SU-DHL-6 (cell line): ENCODE results near the gene CPT1C.

ENCODE experiments used
- H2AFZ ChIP-seq: fragments of 200-600 bp; sonication (generic); 2 replicates; pipeline ENCODE4 v1.6.1; 2014; ENCODE audit warnings: low read depth, mild to moderate bottlenecking, moderate library complexity, mixed read lengths, antibody characterized with exemption, low read length; ENCODE audit not compliant: severe bottlenecking
- H3F3A ChIP-seq: fragments of 200-600 bp; shearing (Covaris generic); 2 replicates; pipeline ENCODE4 v1.6.0; 2016; ENCODE audit warnings: antibody characterized with exemption, mild to moderate bottlenecking; ENCODE audit not compliant: insufficient read depth
- H3K27ac ChIP-seq: fragments of 200-600 bp; sonication (generic); 2 replicates; pipeline ENCODE4 v1.5.1; 2016; ENCODE audit warnings: low read depth, mild to moderate bottlenecking, low read length, moderate library complexity, mixed read lengths
- H3K27me3 ChIP-seq: fragments of 200-600 bp; sonication (generic), shearing (Covaris generic); 2 replicates; pipeline ENCODE4 v1.6.0; 2014; ENCODE audit warnings: mild to moderate bottlenecking, low read length
- H3K36me3 ChIP-seq: fragments of 200-600 bp; sonication (generic); 2 replicates; pipeline ENCODE4 v1.6.1; 2014; ENCODE audit warnings: mild to moderate bottlenecking, low read length, mixed read lengths
- H3K4me2 ChIP-seq: fragments of 300-600, 200-600 bp; shearing (Covaris generic), sonication (generic); 2 replicates; pipeline ENCODE4 v1.6.0; 2014; ENCODE audit warnings: low read length, low read depth, mild to moderate bottlenecking; ENCODE audit not compliant: poor library complexity, severe bottlenecking
- H3K4me3 ChIP-seq: fragments of 200-600 bp; sonication (generic); 2 replicates; pipeline ENCODE4 v1.5.1; 2014; ENCODE audit warnings: antibody characterized with exemption, low read length, mild to moderate bottlenecking, mixed read lengths; ENCODE audit not compliant: insufficient read depth, poor library complexity, severe bottlenecking
- H3K79me2 ChIP-seq: fragments of 200-600 bp; sonication (generic); 2 replicates; pipeline ENCODE4 v1.6.1; 2014; ENCODE audit warnings: mild to moderate bottlenecking, low read length, moderate library complexity; ENCODE audit not compliant: insufficient read depth
- H3K9ac ChIP-seq: fragments of 200-600 bp; sonication (generic); 2 replicates; pipeline ENCODE4 v1.7.0; 2014; ENCODE audit warnings: mild to moderate bottlenecking, low read length
- H3K9me2 ChIP-seq: fragments of 200-600 bp; sonication (generic); replicated peaks from 2 replicates; pipeline ENCODE4 v1.6.1; 2014; ENCODE audit warnings: low read length; ENCODE audit not compliant: insufficient read depth
- H3K9me3 ChIP-seq: fragments of 200-600 bp; sonication (generic); 2 replicates; pipeline ENCODE4 v1.6.1; 2014; ENCODE audit warnings: low read length, mixed read lengths; ENCODE audit not compliant: insufficient read depth
- H4K20me1 ChIP-seq: fragments of 200-600 bp; sonication (generic); 2 replicates; pipeline ENCODE4 v1.6.1; 2014; ENCODE audit warnings: low read depth, mild to moderate bottlenecking, antibody characterized with exemption, low read length, moderate library complexity, mixed read lengths
- CTCF ChIP-seq: fragments of 200-600 bp; sonication (generic); IDR thresholded peaks from one replicate; pipeline ENCODE4 v1.5.1; 2017; ENCODE audit warnings: antibody characterized with exemption, mild to moderate bottlenecking, low read length, moderate library complexity; ENCODE audit not compliant: insufficient read depth, poor library complexity, severe bottlenecking
- EZH2phosphoT487 ChIP-seq: fragments of 200-600 bp; sonication (generic), shearing (Covaris generic); conservative IDR thresholded peaks from 2 replicates; pipeline ENCODE4 v1.6.1; 2018; ENCODE audit warnings: mild to moderate bottlenecking, antibody characterized with exemption, low read length, moderate library complexity, mixed read lengths

Gene CPT1C

GRCh38 chr19:49749771-49750170 is 58.9 kb downstream of the CPT1C start:
- Histone ChIP-seq H3K27ac (no peak overlapping the region), H2AFZ (no peak overlapping the region), H3K79me2 (no peaks in the 10 kb centered on the region), H3K9me2 (no peaks in the 10 kb centered on the region), H3K9ac (no peak overlapping the region), H4K20me1 (no peaks in the 10 kb centered on the region), H3K9me3 (peaks cover 7% of the 10 kb centered on the region; the same call in 1 of the 2 replicates), H3K4me3 (no peak overlapping the region), H3K36me3 (no peaks in the 10 kb centered on the region), H3F3A (no peaks in the 10 kb centered on the region), H3K27me3 (no peaks in the 10 kb centered on the region), H3K4me2 (no peak overlapping the region)
- no peak for TF ChIP-seq CTCF
- TF ChIP-seq EZH2phosphoT487, result no peak

GRCh38 chr19:49752701-49753100 is 61.8 kb downstream of the CPT1C start:
- no peaks in the 10 kb centered on the region for H3K79me2 ChIP-seq
- H3K4me2 ChIP-seq, result no peak overlapping the region
- TF ChIP-seq CTCF (no peak), EZH2phosphoT487 (no peak)
- peaks cover 7% of the 10 kb centered on the region; the same call in 1 of the 2 replicates for H3K9me3 ChIP-seq
- H3K27ac ChIP-seq, result no peak overlapping the region
- H4K20me1 ChIP-seq, result no peaks in the 10 kb centered on the region
- H3K4me3 ChIP-seq, result no peak overlapping the region
- H3K9ac ChIP-seq, result no peak overlapping the region
- no peaks in the 10 kb centered on the region for H3F3A ChIP-seq
- H3K9me2 ChIP-seq, result no peaks in the 10 kb centered on the region
- no peak overlapping the region for H2AFZ ChIP-seq
- no peaks in the 10 kb centered on the region for H3K36me3 ChIP-seq
- no peaks in the 10 kb centered on the region for H3K27me3 ChIP-seq

GRCh38 chr19:49755956-49756355 is 65.0 kb downstream of the CPT1C start:
- H2AFZ ChIP-seq, result no peak overlapping the region
- H3K27ac ChIP-seq, result no peak overlapping the region
- no peak overlapping the region for H3K9ac ChIP-seq
- no peaks in the 10 kb centered on the region for H3K36me3 ChIP-seq
- H3K9me3 ChIP-seq, result peaks cover 7% of the 10 kb centered on the region; the same call in 1 of the 2 replicates
- H3K79me2 ChIP-seq, result no peaks in the 10 kb centered on the region
- H3K9me2 ChIP-seq, result no peaks in the 10 kb centered on the region
- H3K4me2 ChIP-seq, result no peak overlapping the region
- no peaks in the 10 kb centered on the region for H3F3A ChIP-seq
- H4K20me1 ChIP-seq, result no peaks in the 10 kb centered on the region
- no peaks in the 10 kb centered on the region for H3K27me3 ChIP-seq
- H3K4me3 ChIP-seq, result no peak overlapping the region
- TF ChIP-seq EZH2phosphoT487, result no peak
- TF ChIP-seq CTCF, result no peak

- Histone ChIP-seq H3K27me3 (no peaks in the 10 kb centered on the region), H3K4me3 (no peak overlapping the region), H3F3A (no peaks in the 10 kb centered on the region), H3K4me2 (no peak overlapping the region), H3K36me3 (no peaks in the 10 kb centered on the region), H3K27ac (no peak overlapping the region), H3K79me2 (no peaks in the 10 kb centered on the region), H3K9me3 (no peaks in the 10 kb centered on the region; the same call in 1 of the 2 replicates), H4K20me1 (no peaks in the 10 kb centered on the region), H2AFZ (no peak overlapping the region), H3K9ac (no peak overlapping the region), H3K9me2 (no peaks in the 10 kb centered on the region)
- no peak for TF ChIP-seq CTCF
- no peak for TF ChIP-seq EZH2phosphoT487
These were observed 67.4 kb downstream of the CPT1C start for GRCh38 chr19:49758292-49758691.
